ENCODE data around the gene RASSF3.

DNA sequence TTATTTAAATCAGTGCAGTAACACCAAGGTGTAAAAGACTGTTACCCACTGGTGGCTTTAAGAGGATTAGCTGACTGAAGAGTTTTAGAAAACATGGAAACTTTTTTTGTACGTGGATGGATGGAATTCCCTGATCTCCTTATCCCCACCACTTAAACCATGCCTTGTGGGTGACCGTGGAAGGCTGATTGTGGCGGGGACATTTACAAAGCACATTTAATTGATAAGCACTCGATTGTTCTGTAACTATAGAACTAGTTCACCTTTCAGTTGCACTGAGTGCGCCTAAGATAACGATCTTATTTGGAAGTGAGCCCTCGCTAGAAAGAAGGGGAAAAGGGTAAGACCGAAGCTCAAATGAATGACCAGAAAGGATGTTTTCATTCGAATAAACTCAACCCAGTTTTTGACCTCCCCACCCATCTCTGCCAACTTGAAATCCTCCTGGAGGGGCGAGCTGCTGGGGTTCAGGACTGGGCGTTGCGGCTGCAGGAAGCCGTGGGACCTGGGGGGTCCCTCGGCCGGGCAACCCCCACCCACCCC is 688 bp upstream of the RASSF3 start:
- TF ChIP-seq, protein P1, sequence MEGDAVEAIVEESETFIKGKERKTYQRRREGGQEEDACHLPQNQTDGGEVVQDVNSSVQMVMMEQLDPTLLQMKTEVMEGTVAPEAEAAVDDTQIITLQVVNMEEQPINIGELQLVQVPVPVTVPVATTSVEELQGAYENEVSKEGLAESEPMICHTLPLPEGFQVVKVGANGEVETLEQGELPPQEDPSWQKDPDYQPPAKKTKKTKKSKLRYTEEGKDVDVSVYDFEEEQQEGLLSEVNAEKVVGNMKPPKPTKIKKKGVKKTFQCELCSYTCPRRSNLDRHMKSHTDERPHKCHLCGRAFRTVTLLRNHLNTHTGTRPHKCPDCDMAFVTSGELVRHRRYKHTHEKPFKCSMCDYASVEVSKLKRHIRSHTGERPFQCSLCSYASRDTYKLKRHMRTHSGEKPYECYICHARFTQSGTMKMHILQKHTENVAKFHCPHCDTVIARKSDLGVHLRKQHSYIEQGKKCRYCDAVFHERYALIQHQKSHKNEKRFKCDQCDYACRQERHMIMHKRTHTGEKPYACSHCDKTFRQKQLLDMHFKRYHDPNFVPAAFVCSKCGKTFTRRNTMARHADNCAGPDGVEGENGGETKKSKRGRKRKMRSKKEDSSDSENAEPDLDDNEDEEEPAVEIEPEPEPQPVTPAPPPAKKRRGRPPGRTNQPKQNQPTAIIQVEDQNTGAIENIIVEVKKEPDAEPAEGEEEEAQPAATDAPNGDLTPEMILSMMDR (IDR thresholded peaks at IDR 0.05): no peak
- TF ChIP-seq, protein P2, sequence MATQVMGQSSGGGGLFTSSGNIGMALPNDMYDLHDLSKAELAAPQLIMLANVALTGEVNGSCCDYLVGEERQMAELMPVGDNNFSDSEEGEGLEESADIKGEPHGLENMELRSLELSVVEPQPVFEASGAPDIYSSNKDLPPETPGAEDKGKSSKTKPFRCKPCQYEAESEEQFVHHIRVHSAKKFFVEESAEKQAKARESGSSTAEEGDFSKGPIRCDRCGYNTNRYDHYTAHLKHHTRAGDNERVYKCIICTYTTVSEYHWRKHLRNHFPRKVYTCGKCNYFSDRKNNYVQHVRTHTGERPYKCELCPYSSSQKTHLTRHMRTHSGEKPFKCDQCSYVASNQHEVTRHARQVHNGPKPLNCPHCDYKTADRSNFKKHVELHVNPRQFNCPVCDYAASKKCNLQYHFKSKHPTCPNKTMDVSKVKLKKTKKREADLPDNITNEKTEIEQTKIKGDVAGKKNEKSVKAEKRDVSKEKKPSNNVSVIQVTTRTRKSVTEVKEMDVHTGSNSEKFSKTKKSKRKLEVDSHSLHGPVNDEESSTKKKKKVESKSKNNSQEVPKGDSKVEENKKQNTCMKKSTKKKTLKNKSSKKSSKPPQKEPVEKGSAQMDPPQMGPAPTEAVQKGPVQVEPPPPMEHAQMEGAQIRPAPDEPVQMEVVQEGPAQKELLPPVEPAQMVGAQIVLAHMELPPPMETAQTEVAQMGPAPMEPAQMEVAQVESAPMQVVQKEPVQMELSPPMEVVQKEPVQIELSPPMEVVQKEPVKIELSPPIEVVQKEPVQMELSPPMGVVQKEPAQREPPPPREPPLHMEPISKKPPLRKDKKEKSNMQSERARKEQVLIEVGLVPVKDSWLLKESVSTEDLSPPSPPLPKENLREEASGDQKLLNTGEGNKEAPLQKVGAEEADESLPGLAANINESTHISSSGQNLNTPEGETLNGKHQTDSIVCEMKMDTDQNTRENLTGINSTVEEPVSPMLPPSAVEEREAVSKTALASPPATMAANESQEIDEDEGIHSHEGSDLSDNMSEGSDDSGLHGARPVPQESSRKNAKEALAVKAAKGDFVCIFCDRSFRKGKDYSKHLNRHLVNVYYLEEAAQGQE (IDR thresholded peaks at IDR 0.05; ENCODE audit: insufficient read depth in 1 of 2, low read depth in 2 of 2, low read length in 1 of 2): no peak
- TF ChIP-seq POLR2AphosphoS5 (IDR thresholded peaks at IDR 0.05; ENCODE audit: low read depth, low read length) (no peak), SIN3A (IDR thresholded peaks at IDR 0.05; ENCODE audit: borderline replicate concordance, insufficient read depth, low read depth, low read length) (no peak)

All from Panc1 (cell line).